ENCODE results near the gene ACTL6B.
"Not testable (repeated sequence)": the region's sequence is repeated elsewhere in the genome, so short reads cannot be mapped to it uniquely, and the experiment has no call there.

DNA sequence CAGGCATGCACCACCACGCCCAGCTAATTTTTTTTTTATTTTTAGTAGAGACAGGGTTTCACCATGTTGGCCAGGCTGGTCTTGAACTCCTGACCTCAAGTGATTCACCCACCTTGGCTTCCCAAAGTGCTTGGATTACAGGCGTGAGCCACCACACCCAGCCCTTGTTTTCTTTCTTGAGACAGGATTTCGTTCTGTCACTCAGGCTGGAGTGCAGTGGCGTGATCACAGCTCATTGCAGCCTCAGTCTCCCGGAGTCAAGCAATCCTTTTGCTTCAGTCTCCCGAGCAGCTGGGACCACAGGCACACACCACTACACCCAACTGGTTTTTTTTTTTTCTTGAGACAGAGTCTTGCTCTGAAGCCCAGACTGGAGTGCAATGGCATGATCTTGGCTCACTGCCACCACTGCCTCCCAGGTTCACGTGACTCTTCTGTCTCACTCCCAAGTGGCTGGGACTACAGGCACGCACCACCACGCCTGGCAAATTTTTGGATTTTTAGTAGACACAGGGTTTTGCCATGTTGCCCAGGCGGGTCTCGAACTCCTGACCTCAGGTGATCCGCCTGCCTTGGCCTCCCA is 6.0 kb upstream of the ACTL6B start:
- TF ChIP-seq, protein P1, sequence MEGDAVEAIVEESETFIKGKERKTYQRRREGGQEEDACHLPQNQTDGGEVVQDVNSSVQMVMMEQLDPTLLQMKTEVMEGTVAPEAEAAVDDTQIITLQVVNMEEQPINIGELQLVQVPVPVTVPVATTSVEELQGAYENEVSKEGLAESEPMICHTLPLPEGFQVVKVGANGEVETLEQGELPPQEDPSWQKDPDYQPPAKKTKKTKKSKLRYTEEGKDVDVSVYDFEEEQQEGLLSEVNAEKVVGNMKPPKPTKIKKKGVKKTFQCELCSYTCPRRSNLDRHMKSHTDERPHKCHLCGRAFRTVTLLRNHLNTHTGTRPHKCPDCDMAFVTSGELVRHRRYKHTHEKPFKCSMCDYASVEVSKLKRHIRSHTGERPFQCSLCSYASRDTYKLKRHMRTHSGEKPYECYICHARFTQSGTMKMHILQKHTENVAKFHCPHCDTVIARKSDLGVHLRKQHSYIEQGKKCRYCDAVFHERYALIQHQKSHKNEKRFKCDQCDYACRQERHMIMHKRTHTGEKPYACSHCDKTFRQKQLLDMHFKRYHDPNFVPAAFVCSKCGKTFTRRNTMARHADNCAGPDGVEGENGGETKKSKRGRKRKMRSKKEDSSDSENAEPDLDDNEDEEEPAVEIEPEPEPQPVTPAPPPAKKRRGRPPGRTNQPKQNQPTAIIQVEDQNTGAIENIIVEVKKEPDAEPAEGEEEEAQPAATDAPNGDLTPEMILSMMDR (IDR thresholded peaks at IDR 0.05), result not testable (repeated sequence)
- TF ChIP-seq EZH2phosphoT487, EZH2 (IDR thresholded peaks at IDR 0.05): not testable (repeated sequence)

Data from neural progenitor cell (in vitro differentiated cells).